Osteocyte (in vitro differentiated cells): Measurements from ENCODE around the gene CHRNA10. TPM values are rescaled to one million over a fixed set of nuclear protein-coding genes. Genes with fewer than 3 reads are reported as not detected.

ENCODE experiments used
- DNase-seq: peaks from one replicate; pipeline ENCODE4 v3.0.0; 2021; ENCODE audit warnings: mixed read lengths; ENCODE audit not compliant: unreplicated experiment; ENCODE audit errors: extremely low spot score
- H3K27ac Mint-ChIP-seq: one replicate; pipeline ENCODE4 v1.8.0; 2021; ENCODE audit warnings: mild to moderate bottlenecking, mixed read lengths; ENCODE audit not compliant: unreplicated experiment
- H3K27me3 Mint-ChIP-seq: one replicate; pipeline ENCODE4 v1.8.0; 2021; ENCODE audit warnings: mixed read lengths; ENCODE audit not compliant: unreplicated experiment
- H3K36me3 Mint-ChIP-seq: one replicate; pipeline ENCODE4 v1.8.0; 2021; ENCODE audit warnings: mixed read lengths; ENCODE audit not compliant: unreplicated experiment
- H3K4me1 Mint-ChIP-seq: one replicate; pipeline ENCODE4 v1.8.0; 2021; ENCODE audit warnings: mixed read lengths; ENCODE audit not compliant: unreplicated experiment
- H3K4me3 Mint-ChIP-seq: one replicate; pipeline ENCODE4 v1.8.0; 2021; ENCODE audit warnings: mild to moderate bottlenecking, moderate library complexity, mixed read lengths; ENCODE audit not compliant: unreplicated experiment
- H3K9me3 Mint-ChIP-seq: one replicate; pipeline ENCODE4 v1.8.0; 2021; ENCODE audit warnings: mixed read lengths; ENCODE audit not compliant: unreplicated experiment
- total RNA-seq: library from RNA; stranded (reverse); gene quantifications from 2 replicates; pipeline ENCODE4 v1.2.1, GENCODE V29; 2021
- TF ChIP-seq, protein P1 (sequence below): fragments of 200-600 bp; sonication (generic); IDR thresholded peaks from 2 replicates; pipeline ENCODE4 v1.5.0; 2021; ENCODE audit warnings: antibody characterized with exemption, mild to moderate bottlenecking, moderate library complexity

The CHRNA10 gene
- total RNA-seq, 1 donor from 2014 or later, result 1.1 TPM

DNA sequence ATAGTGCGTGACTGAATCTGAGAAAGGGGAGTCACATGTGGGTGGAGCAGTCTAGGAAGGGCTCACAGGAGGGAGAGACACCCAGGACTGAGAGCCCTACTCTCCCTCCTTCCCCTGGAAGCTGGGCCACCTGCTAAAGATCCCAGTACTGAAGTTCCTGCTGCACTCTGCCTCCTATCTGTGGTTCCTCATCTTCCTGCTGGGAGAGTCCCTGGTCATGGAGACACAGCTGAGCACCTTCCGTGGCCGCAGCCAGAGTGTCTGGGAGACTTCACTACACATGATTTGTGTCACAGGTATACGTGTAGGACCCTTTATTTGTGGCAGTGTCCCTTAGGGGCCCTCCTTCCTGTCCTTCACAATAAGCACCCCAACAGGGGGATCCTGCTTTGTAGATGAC lies 48.7 kb downstream of the CHRNA10 start:
- Mint-ChIP-seq H3K27me3 (peaks cover 2% of the 10 kb centered on the region), H3K36me3 (no peaks in the 10 kb centered on the region), H3K4me3 (no peak overlapping the region), H3K4me1 (peaks cover 2% of the 10 kb centered on the region), H3K27ac (no peak overlapping the region), H3K9me3 (no peaks in the 10 kb centered on the region)
- no peak for DNase-seq
- TF ChIP-seq, protein P1, sequence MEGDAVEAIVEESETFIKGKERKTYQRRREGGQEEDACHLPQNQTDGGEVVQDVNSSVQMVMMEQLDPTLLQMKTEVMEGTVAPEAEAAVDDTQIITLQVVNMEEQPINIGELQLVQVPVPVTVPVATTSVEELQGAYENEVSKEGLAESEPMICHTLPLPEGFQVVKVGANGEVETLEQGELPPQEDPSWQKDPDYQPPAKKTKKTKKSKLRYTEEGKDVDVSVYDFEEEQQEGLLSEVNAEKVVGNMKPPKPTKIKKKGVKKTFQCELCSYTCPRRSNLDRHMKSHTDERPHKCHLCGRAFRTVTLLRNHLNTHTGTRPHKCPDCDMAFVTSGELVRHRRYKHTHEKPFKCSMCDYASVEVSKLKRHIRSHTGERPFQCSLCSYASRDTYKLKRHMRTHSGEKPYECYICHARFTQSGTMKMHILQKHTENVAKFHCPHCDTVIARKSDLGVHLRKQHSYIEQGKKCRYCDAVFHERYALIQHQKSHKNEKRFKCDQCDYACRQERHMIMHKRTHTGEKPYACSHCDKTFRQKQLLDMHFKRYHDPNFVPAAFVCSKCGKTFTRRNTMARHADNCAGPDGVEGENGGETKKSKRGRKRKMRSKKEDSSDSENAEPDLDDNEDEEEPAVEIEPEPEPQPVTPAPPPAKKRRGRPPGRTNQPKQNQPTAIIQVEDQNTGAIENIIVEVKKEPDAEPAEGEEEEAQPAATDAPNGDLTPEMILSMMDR, result no peak

- no peak overlapping the region for H3K4me3 Mint-ChIP-seq
- H3K36me3 Mint-ChIP-seq, result no peaks in the 10 kb centered on the region
- H3K4me1 Mint-ChIP-seq, result no peaks in the 10 kb centered on the region
- peaks cover 6% of the 10 kb centered on the region for H3K27me3 Mint-ChIP-seq
- DNase-seq, result no peak
- TF ChIP-seq, protein P1, result no peak
- no peaks in the 10 kb centered on the region for H3K9me3 Mint-ChIP-seq
- H3K27ac Mint-ChIP-seq, result no peak overlapping the region
Observed at GRCh38 chr11:3617990-3618389, 53.2 kb downstream of the CHRNA10 start.

DNA sequence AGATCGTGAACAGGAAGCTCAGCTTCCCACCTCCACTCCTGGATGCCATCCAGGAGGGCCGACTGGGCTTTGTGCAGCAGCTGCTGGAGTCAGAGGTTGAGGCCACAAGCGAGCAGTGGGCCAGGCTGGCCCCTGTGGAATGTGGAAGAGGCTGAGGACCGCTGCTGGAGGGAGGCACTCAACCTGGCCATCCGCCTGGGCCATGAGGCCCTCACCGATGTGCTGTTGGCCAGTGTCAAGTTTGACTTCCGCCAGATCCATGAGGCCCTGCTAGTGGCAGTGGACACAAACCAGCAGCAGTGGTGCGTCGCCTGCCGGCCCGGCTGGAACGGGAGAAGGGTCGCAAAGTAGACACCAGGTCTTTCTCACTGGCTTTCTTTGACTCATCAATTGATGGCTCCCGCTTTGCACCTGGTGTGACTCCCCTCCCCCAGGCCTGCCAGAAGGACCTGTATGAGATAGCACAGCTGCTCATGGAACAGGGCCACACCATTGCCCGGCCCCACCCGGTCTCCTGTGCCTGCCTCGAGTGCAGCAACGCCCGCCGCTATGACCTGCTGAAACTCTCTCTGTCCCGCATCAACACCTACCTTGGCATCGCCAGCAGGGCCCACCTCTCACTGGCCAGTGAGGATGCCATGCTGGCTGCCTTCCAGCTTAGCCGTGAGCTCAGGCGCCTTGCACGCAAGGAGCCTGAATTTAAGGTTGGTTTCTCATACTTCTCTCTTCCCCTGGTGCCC lies 54.3 kb downstream of the CHRNA10 start:
- no peak for DNase-seq
- peaks cover 4% of the 10 kb centered on the region for H3K27me3 Mint-ChIP-seq
- no peaks in the 10 kb centered on the region for H3K4me1 Mint-ChIP-seq

GRCh38 chr11:3615998-3616397 lies 55.2 kb downstream of the CHRNA10 start:
- Mint-ChIP-seq H3K9me3 (peaks cover 6% of the 10 kb centered on the region), H3K27me3 (peaks cover 4% of the 10 kb centered on the region), H3K4me3 (no peak overlapping the region), H3K27ac (peak overlapping the region; percentile 47), H3K4me1 (no peaks in the 10 kb centered on the region), H3K36me3 (no peaks in the 10 kb centered on the region)
- TF ChIP-seq, protein P1, result no peak
- no peak for DNase-seq

More for the DNA sequence above, 54.3 kb downstream of the CHRNA10 start:
- TF ChIP-seq, protein P1, result no peak
- Mint-ChIP-seq H3K27ac (no peak overlapping the region), H3K9me3 (peaks cover 5% of the 10 kb centered on the region), H3K36me3 (no peaks in the 10 kb centered on the region), H3K4me3 (no peak overlapping the region)

Other genes with a start within 250 kb of the CHRNA10 start
- 0.38 and 0.57 TPM in 2 replicates for gene ART5, start 29.4 kb downstream of the CHRNA10 start, total RNA-seq
- not detected in 2 replicates for gene ART1, start 26.3 kb downstream of the CHRNA10 start, total RNA-seq
- gene NUP98, start 126.2 kb upstream of the CHRNA10 start, total RNA-seq, result 68.9 and 71.0 TPM in 2 replicates
- 20.3 and 22.7 TPM in 2 replicates for gene PGAP2, start 137.2 kb upstream of the CHRNA10 start, total RNA-seq
- gene RHOG, start 169.6 kb upstream of the CHRNA10 start, total RNA-seq, result 44.6 and 46.8 TPM in 2 replicates
- 45.2 and 46.9 TPM in 2 replicates for gene STIM1, start 184.3 kb upstream of the CHRNA10 start, total RNA-seq